ENCODE data around the gene AKNAD1.

GRCh38 chr1:108893141-108893530 is 36.2 kb upstream of the AKNAD1 start:
- TF ChIP-seq, protein P1, sequence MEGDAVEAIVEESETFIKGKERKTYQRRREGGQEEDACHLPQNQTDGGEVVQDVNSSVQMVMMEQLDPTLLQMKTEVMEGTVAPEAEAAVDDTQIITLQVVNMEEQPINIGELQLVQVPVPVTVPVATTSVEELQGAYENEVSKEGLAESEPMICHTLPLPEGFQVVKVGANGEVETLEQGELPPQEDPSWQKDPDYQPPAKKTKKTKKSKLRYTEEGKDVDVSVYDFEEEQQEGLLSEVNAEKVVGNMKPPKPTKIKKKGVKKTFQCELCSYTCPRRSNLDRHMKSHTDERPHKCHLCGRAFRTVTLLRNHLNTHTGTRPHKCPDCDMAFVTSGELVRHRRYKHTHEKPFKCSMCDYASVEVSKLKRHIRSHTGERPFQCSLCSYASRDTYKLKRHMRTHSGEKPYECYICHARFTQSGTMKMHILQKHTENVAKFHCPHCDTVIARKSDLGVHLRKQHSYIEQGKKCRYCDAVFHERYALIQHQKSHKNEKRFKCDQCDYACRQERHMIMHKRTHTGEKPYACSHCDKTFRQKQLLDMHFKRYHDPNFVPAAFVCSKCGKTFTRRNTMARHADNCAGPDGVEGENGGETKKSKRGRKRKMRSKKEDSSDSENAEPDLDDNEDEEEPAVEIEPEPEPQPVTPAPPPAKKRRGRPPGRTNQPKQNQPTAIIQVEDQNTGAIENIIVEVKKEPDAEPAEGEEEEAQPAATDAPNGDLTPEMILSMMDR (IDR thresholded peaks at IDR 0.05) = no peak
- TF ChIP-seq EZH2 (IDR thresholded peaks at IDR 0.05; ENCODE audit: borderline replicate concordance, insufficient read depth, low read depth, low read length, poor library complexity, severe bottlenecking) = no peak
